ENCODE results near the gene SHQ1. TPM values are rescaled to one million over a fixed set of nuclear protein-coding genes. Genes with fewer than 3 reads are reported as not detected.

The SHQ1 gene
- total RNA-seq, 1 experiment from 2014 or later = 32.5 TPM

- no peak overlapping the region for H2AK5ac ChIP-seq (ENCODE audit: insufficient read length, low read length)
- H4K8ac ChIP-seq (replicated peaks; ENCODE audit: insufficient read length, low read depth, low read length) = no peak overlapping the region
- H3K79me1 ChIP-seq (ENCODE audit: insufficient read depth, low read depth, low read length, poor library complexity, severe bottlenecking) = no peaks in the 10 kb centered on the region
- DNase-seq = no peak
- no peaks in the 10 kb centered on the region for H3K4me1 ChIP-seq (ENCODE audit: insufficient read depth, low read length)
- H4K20me1 ChIP-seq (ENCODE audit: control insufficient read depth, insufficient read depth, insufficient read length) = no peaks in the 10 kb centered on the region
- H3K27me3 ChIP-seq (ENCODE audit: insufficient read depth, low read length) = no peaks in the 10 kb centered on the region
- no peak overlapping the region for H3K18ac ChIP-seq (ENCODE audit: insufficient read length, low read depth, low read length)
- H4K91ac ChIP-seq (ENCODE audit: insufficient read length, low read depth, low read length) = no peak overlapping the region
- no peak overlapping the region for H3K23ac ChIP-seq (ENCODE audit: insufficient read length, low read depth, low read length)
- H2BK12ac ChIP-seq (ENCODE audit: insufficient read length, low read depth, low read length) = no peak overlapping the region
- no peak overlapping the region for H4K5ac ChIP-seq (ENCODE audit: insufficient read length, low read depth, low read length)
- H3K56ac ChIP-seq (ENCODE audit: insufficient read length, low read depth, low read length) = no peak overlapping the region
- no peak overlapping the region for H2BK20ac ChIP-seq (ENCODE audit: low read depth, low read length, poor library complexity, severe bottlenecking)
- no CpG with 5 or more reads among the region's 4 CpGs for WGBS (ENCODE audit: extremely low coverage, insufficient read length, low lambda C conversion rate)
- H3T11ph ChIP-seq (ENCODE audit: low read length) = no peak overlapping the region
- H2BK5ac ChIP-seq (ENCODE audit: insufficient read length, low read length) = no peak overlapping the region
- no peak overlapping the region for H2BK15ac ChIP-seq (ENCODE audit: low read depth, low read length)
- no peak overlapping the region for H3K4me3 Mint-ChIP-seq
- no peak for TF ChIP-seq CTCF (conservative IDR thresholded peaks at IDR 0.05)
- no peak overlapping the region for H2AFZ ChIP-seq (ENCODE audit: low read length)
- H3K27ac Mint-ChIP-seq = no peak overlapping the region
- H3K9me3 ChIP-seq (ENCODE audit: control insufficient read depth, low read depth, low read length) = no peaks in the 10 kb centered on the region
- no peaks in the 10 kb centered on the region for H3K79me2 ChIP-seq (ENCODE audit: insufficient read depth, low read length)
- no peak overlapping the region for H2BK120ac ChIP-seq (ENCODE audit: low read depth, low read length, poor library complexity, severe bottlenecking)
- H3K4me2 ChIP-seq (ENCODE audit: insufficient read depth, insufficient read length, low read length) = no peak overlapping the region
- peaks cover 11 to 12% of the 10 kb centered on the region in 2 experiments for H3K4me1 Mint-ChIP-seq
- H3K27me3 Mint-ChIP-seq (ENCODE audit: low read depth) = no peaks in the 10 kb centered on the region
- H3K9me3 Mint-ChIP-seq = no peaks in the 10 kb centered on the region
- no peaks in the 10 kb centered on the region for H3K36me3 Mint-ChIP-seq (ENCODE audit: insufficient read depth in 1 of 3, low read depth in 3 of 3)
- no peak overlapping the region for H3K9ac ChIP-seq (ENCODE audit: extremely low read depth, insufficient read length, low read length)
- no peak overlapping the region for H3K4ac ChIP-seq (ENCODE audit: low read depth, low read length)
- H3K23me2 ChIP-seq (ENCODE audit: insufficient read length, low read depth, low read length, poor library complexity, severe bottlenecking) = no peaks in the 10 kb centered on the region
- no peak overlapping the region for H3K27ac ChIP-seq (ENCODE audit: insufficient read length, low read depth, low read length)
- H3K14ac ChIP-seq (ENCODE audit: insufficient read depth, low read length) = no peak overlapping the region
These were observed 145.2 kb downstream of the SHQ1 start for GRCh38 chr3:72702997-72703396.
